Erythroblast (primary cell): Measurements from ENCODE around the gene KIF24.

Experiments
- DNase-seq, 2 experiments: peaks; one replicate each; lab custom pipeline; 2025; lab: John Stamatoyannopoulos, UW
- GATA1 ChIP-seq: IDR thresholded peaks from 2 replicates; pipeline ENCODE4 v1.6.1; 2011; ENCODE audit warnings: low read depth, mild to moderate bottlenecking, control low read depth, low read length, moderate library complexity
- POLR2A ChIP-seq: IDR thresholded peaks from 2 replicates; pipeline ENCODE4 v1.6.1; 2011; ENCODE audit warnings: mild to moderate bottlenecking, low read length

Gene KIF24

GRCh38 chr9:34328987-34329832 is at the start of gene KIF24, which contains the start of gene NUDT2:
Gene KIF24, minus strand, starts transcription at chr9:34329268. Its CDS starts 17,922 bp downstream, at chr9:34311346.
Gene NUDT2, plus strand, starts transcription at chr9:34329569. Its CDS starts 9,471 bp downstream, at chr9:34339040.
- TF ChIP-seq POLR2A (peak; percentile 95), GATA1 (no peak)
- DNase-seq: peak; percentile 100

DNA sequence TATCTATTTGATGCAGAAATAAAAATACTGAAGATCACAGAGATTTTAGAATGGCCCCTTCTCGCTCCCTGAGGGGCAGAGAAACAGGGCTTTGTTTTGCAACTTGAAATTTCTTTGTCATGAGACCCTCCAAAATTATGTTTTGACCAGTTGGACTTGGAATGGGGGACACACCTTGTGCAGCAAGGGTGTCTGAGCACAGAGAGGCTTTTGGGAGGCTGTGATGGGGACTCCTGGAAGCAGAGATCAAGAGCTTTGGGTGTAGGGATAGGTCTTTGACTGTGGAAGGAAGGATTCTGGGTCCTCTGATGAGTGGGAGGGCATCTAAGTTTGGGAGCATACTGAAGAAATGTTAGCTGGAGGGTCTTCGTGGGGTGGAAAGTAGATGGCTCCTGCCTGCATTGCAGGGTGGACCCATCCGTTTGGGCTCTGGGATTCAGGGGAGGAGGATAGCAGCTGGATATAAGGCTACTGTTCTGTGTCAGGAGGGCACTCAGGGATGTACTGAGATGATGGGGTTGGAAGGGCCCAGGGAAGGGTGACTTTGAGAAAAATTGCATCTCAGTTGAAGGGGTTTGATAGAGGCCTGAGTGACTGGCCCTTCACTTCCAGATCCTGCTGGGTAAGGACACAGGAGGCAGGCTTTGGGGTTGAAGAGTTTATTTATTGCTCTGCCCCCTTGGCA is 49.5 kb upstream of the KIF24 start:
- TF ChIP-seq POLR2A (no peak), GATA1 (no peak)
- DNase-seq: no peak

- DNase-seq: peak; percentile 41 to 49
- TF ChIP-seq GATA1 (no peak), POLR2A (no peak)
These were observed 48.3 kb upstream of the KIF24 start for GRCh38 chr9:34377404-34377746.

DNA sequence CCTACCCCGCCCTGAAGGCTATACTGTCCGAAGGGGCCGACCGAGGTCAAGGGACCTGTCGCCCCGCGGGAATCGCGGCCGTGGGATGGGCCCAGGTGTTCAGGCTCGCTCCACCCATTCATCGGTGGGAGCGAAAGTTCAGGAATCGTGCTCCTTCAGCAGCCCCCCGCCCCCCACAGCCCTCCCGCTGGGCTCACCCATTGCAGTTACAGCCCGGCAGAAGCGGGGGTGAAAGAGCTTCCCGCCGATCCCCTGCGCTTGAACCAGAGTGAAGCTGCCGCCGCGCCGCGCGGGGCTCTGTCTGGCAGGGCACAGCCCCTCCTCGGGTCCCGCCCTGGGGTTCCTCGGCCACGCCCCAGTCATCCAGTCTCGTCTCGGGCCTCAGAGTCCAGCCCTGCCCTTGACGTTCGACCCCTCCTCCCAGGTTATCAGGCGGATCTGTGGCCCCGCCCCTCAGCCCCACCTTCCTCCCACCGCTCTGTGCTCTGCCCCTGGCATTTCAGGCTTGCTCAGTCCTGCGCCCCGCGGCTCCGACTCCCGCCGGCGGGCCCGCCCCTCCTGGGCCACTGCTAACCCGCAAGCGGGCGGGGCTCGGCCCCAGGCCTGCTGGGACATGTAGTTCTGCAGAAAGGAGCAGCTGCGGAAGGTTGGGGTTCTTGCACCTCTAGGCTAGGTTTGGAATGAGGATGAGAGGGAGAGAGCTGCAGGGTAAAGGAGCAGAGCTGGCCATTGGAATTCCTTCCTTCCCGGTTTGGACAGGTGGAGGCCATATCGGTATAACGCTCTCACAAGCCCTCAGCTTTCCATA is 47.7 kb upstream of the KIF24 start, which contains the start of gene MYORG:
TSS of gene MYORG (minus strand) at position 303 of the 808 bp plus-strand sequence. CDS start 3,955 bp downstream, outside the sequence.
- no peak for TF ChIP-seq POLR2A
- TF ChIP-seq GATA1: no peak
- DNase-seq: peak; percentile 92

DNA sequence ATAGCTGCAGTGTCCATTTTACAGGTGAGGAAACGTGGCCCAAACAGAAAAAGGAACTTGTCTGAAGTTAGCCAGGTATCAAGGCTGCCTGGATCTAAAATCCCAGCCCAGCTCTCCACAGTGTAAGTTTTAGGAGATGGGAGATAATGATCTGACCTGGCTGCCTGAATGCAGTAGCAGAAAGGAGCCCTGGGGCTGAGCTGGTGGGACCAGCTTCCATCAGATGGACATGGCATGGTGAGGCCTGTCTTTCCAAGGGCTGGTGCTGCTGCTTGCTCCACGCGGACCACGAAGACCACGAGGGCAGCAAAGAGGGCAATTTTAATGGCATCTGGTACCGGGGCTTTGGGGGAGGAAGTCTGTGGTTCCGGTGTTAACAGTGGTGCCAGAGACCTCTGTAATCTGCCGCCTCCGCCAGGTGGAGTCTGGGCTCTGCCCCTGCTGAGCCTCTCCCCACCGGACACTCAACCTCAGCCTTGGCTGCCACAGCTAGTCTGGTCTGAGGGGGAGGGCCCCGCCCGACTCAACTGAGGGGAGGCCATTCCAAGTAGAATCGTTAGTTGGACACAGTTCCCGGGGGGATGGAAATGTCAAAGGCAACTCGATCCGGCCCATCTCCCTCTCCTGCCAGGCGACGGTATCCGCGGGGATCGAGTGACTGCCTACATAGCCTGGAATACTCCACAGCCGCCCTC is 47.0 kb upstream of the KIF24 start:
- peak in 1 of 2 experiments; percentile 40 for DNase-seq

DNA sequence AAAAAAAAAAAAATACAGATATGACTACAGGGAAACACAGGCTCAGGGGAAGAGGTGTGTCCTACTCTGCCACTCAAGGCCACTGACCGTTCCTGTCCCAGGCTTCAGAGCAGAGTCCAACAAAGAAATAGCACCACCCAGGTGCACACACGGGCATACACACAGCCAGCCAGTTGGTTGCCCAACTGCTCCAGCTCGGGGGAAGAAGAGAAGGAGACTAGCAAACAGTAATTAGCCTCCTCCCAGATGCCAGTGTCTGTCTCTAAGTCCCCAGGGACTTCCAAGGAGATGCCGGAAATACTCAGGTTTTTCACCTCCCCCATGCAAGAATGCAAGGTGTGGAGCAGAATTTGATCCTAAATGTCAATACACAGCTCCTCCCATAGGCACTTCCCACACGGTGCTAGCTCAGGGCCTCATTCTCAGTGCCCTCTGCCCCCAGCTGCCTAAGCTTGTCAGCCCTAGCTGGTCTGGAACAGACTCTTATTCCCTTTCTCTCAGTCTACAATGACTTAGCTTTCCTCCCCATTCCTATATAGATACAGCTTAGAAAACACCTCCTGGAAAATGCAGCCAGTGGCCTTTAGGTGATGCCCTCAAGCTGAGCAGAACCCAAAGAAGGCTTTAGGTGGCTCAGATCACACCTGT is 46.0 kb upstream of the KIF24 start:
- DNase-seq: no peak
- no peak for TF ChIP-seq POLR2A
- TF ChIP-seq GATA1: no peak

More for the DNA sequence above, 47.0 kb upstream of the KIF24 start:
- no peak for TF ChIP-seq POLR2A
- no peak for TF ChIP-seq GATA1

DNA sequence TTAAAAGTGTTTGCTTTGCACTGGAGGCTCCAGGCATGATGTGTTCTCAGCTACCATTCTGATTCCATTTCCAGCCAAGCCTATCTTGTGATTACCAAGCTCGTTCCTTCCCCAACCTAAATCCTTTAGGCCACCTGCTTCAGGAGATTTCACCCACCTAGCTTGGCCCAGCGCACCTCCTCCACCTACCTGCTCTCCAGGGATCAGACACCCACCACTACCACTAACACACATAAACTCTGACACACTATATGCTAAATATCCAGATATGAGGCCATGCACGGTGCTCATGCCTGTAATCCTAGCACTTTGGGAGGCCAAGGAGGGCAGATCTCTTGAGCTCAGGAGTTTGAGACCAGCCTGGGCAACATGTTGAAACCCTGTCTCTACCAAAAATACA is 45.3 kb upstream of the KIF24 start:
- no peak for TF ChIP-seq POLR2A
- TF ChIP-seq GATA1: no peak
- DNase-seq: no peak

DNA sequence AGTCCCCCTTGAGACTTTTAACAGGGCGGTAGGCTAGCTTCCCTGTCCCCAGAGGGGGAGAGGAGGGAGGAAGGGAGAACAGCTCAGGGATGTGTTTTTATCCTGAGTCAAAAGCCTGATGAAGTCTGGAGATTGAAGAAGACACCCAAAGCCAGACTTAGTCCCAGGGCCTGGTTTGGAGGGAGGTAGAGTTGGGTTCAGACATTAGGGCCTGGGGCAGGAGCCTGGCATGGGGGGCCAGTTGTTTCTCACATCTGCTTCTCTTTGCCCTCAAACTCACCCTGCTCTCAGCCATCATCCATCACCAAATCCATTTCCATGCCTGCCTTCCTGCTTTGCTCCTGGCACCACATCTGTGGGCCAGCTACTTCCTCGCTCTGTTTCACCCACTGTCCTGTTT is 44.7 kb upstream of the KIF24 start:
- DNase-seq: no peak
- TF ChIP-seq POLR2A (no peak), GATA1 (no peak)

- no peak for DNase-seq
- TF ChIP-seq POLR2A: no peak
- no peak for TF ChIP-seq GATA1
These were observed 43.5 kb upstream of the KIF24 start for GRCh38 chr9:34372467-34373011.

DNA sequence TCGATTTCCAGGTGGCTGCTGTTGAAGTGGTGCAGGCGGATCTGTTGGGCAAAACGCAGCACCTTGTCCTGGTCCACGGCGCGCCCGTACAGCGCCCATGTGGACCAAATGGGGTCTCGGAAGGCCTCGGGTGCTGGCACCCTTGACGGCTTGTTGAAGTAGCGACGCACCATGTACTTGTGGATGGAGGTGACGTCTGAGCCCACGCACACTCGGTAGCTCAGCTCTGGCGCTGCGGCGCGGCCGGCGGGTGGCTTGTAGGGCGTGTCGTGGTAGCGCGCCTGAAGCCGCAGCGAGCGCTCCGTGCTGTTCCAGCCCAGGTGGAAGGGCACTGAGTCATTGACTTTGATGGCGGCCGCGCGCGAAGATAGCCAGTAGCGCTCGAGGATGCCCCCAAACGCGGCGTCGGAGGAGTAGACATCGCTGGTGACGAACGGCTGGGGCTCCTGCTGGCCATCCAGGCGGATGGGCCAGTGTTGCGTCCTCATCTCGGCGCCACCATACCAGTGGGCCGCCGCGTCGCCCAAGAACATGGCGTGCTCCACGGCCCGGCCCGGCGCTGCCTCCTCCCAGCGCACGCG is 42.9 kb upstream of the KIF24 start:
- no peak for DNase-seq

GRCh38 chr9:34370970-34371880 is 42.2 kb upstream of the KIF24 start:
- TF ChIP-seq GATA1: no peak
- no peak for TF ChIP-seq POLR2A
- peak; percentile 28 to 39 for DNase-seq

More for the DNA sequence above, 42.9 kb upstream of the KIF24 start:
- TF ChIP-seq GATA1 (no peak), POLR2A (no peak)
